Right lobe of liver (tissue), 6 donors: ENCODE measurements around the gene QSER1. TPM values are rescaled to one million over a fixed set of nuclear protein-coding genes. Genes with fewer than 3 reads are reported as not detected.

Experiments
- ATAC-seq, 4 donors: fragments of 200-7000 bp; cut with Tn5 transposase; one replicate each; pipeline ENCODE4 v1.9.1; 2020; ENCODE audit warnings: mild to moderate bottlenecking in 4 of 4, moderate library complexity in 4 of 4
- DNase-seq, 3 donors: peaks; one replicate each; pipeline ENCODE4 v3.0.0-alpha.2; 2020
- H3K27ac ChIP-seq, 3 donors: fragments of 200-600 bp; one replicate each; pipeline ENCODE4 v1.8.0; 2022
- H3K27me3 ChIP-seq, 2 donors: fragments of 200-600 bp; one replicate each; pipeline ENCODE4 v1.8.0; 2022
- H3K36me3 ChIP-seq, 4 donors: fragments of 200-600 bp; sonication (generic) in 1 of 4; one replicate each; pipeline versions ENCODE4 v1.5.1 to v1.8.0; 2017 to 2022; ENCODE audit warnings: control low read depth in 1 of 4
- H3K4me1 ChIP-seq, 4 donors: fragments of 200-600 bp; sonication (generic) in 1 of 4; one replicate each; pipeline versions ENCODE4 v1.5.1 to v1.8.0; 2017 to 2022; ENCODE audit warnings: control low read depth in 1 of 4
- H3K4me3 ChIP-seq, 3 donors: fragments of 200-600 bp; one replicate each; pipeline ENCODE4 v1.8.0; 2022
- H3K9me3 ChIP-seq, 4 donors: fragments of 200-600 bp; sonication (generic) in 1 of 4; one replicate each; pipeline versions ENCODE4 v1.5.1 to v1.8.0; 2017 to 2022; ENCODE audit warnings: control low read depth in 1 of 4
- POLR2A ChIP-seq: fragments of 450-650 bp; IDR thresholded peaks from one replicate; pipeline ENCODE4 v1.6.1; 2017; ENCODE audit warnings: antibody characterized with exemption, mild to moderate bottlenecking
- WGBS: methylation state at CpG from one replicate; pipeline ENCODE4 v1.1.6; 2018; ENCODE audit warnings: low coverage, low lambda C conversion rate; ENCODE audit not compliant: insufficient coverage; ENCODE audit errors: missing lambda C conversion rate; 5-methylcytosine and 5-hydroxymethylcytosine counted together
- intact Hi-C, 2 donors: fragments of 100-400 bp; cut with DNase I; formaldehyde crosslinking; loops; one replicate each; pipeline versions ENCODE4 v1.11.2 to v1.14.1; 2022
- total RNA-seq, 6 experiments: library from RNA; depleted of rRNA in 2 of 6; stranded (reverse); fragments of >200 nt in 2 of 6; fragmentation: NEBNext Ultra II Directional in 3 of 6; extraction: Animal tissue kit (Norgen Biotek cat#: 25700) in 3 of 6; gene quantifications; one replicate each; pipeline versions ENCODE4 v1.1.0 to v1.2.4, GENCODE V29; 2016 to 2023
- TF ChIP-seq, protein P1 (sequence below), 4 donors: fragments of 200-600 bp in 3 of 4; fragments of 450-650 bp in 1 of 4; IDR thresholded peaks; one replicate each; pipeline versions ENCODE4 v1.5.1 to v1.8.0; 2016 to 2022; ENCODE audit warnings: antibody characterized with exemption in 4 of 4, mild to moderate bottlenecking in 2 of 4
- donor health status: DM: no; HTN: yes; CAD: no.
- donor health status: DM: no; HTN: no; CAD: no.
- donor health status: DM: no; HTN: no; CAD: no.
- donor health status: DM: no; HTN: yes; CAD: no.
- donor health status: DM: no; HTN: yes; CAD: no.

The QSER1 gene
- total RNA-seq, 6 experiments from 2014 or later: 7.7 to 12.8 (median 11.0) TPM

DNA sequence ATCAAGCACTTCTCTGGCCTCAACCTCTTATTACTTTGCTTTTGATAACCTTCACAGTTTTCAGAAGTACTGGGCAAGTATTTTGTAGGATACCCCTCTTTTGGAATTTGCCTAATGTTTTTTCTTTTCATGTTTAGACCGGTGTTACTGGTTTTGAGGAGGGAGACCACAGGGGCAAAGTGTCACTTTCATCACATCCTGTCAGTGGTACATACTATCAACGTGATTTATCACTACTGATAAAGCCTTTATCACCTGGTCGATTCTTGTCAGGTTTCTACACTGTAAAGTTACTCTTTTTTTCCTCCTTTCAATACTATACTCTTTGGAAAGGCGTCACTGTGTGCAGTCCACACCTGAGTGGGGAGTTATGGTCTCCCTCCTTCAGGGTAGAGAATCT lies 26.7 kb downstream of the QSER1 start:
- H3K27ac ChIP-seq: no peak overlapping the region
- intact Hi-C loops: no loop called here
- ATAC-seq: no peak
- WGBS: 39% methylated on average over 4 of the region's 4 CpGs
- no peaks in the 10 kb centered on the region for H3K36me3 ChIP-seq
- DNase-seq: no peak
- no peaks in the 10 kb centered on the region for H3K9me3 ChIP-seq
- TF ChIP-seq, protein P1, sequence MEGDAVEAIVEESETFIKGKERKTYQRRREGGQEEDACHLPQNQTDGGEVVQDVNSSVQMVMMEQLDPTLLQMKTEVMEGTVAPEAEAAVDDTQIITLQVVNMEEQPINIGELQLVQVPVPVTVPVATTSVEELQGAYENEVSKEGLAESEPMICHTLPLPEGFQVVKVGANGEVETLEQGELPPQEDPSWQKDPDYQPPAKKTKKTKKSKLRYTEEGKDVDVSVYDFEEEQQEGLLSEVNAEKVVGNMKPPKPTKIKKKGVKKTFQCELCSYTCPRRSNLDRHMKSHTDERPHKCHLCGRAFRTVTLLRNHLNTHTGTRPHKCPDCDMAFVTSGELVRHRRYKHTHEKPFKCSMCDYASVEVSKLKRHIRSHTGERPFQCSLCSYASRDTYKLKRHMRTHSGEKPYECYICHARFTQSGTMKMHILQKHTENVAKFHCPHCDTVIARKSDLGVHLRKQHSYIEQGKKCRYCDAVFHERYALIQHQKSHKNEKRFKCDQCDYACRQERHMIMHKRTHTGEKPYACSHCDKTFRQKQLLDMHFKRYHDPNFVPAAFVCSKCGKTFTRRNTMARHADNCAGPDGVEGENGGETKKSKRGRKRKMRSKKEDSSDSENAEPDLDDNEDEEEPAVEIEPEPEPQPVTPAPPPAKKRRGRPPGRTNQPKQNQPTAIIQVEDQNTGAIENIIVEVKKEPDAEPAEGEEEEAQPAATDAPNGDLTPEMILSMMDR (IDR thresholded peaks at IDR 0.05): no peak
- no peak for TF ChIP-seq POLR2A
- H3K4me1 ChIP-seq: peaks cover 0 to 4% (median 0%) of the 10 kb centered on the region in 4 donors
- no peak overlapping the region for H3K4me3 ChIP-seq
- H3K27me3 ChIP-seq: no peaks in the 10 kb centered on the region

DNA sequence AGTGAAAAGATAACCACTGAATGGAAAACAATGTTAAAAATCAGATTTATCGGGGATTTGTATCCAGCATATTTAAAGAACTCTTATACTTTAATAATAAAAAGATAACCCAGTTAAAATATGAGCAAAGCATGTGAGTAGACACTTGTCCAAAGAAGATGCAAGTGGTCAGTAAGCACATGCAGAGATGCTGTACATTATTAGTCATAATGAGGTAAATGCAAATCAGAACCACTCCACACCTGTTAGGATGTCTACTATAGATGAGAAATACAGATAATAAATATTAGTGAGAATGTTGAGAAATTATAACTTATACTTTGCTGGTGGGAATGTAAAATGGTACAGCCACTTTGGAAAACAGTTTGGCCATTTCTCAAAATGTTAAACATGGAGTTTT lies 28.0 kb downstream of the QSER1 start:
- H3K9me3 ChIP-seq: no peaks in the 10 kb centered on the region
- H3K36me3 ChIP-seq: no peaks in the 10 kb centered on the region
- no peak for TF ChIP-seq POLR2A
- TF ChIP-seq, protein P1 (IDR thresholded peaks at IDR 0.05): no peak
- WGBS: 92% methylated on average over 1 of the region's 1 CpG
- ATAC-seq (no peak), DNase-seq (no peak)
- H3K27ac ChIP-seq: no peak overlapping the region
- H3K27me3 ChIP-seq: no peaks in the 10 kb centered on the region
- no peak overlapping the region for H3K4me3 ChIP-seq
- intact Hi-C loops: no loop called here
- peaks cover 0 to 4% (median 0%) of the 10 kb centered on the region in 4 donors for H3K4me1 ChIP-seq

DNA sequence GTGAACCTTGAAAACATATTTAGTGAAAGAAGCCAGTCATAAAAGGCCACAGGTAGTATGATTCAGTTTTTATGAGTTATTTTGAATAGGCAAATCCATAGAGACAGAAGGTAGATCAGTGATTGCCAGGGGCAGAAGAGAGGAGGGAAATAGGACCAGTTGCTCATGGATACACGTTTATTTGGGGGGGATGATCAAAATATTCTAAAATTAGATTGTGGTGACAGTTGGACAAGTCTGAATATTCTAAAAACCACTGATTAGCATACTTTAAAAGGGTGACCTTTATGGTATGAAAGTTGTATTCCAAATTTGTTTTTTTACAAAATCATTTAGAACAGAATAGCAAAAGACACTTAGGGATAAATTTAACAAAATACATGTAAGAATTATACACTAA lies 28.6 kb downstream of the QSER1 start:
- Histone ChIP-seq H3K27ac (no peak overlapping the region), H3K4me1 (peaks cover 0 to 4% (median 0%) of the 10 kb centered on the region in 4 donors), H3K27me3 (no peaks in the 10 kb centered on the region), H3K36me3 (no peaks in the 10 kb centered on the region), H3K4me3 (no peak overlapping the region), H3K9me3 (no peaks in the 10 kb centered on the region)
- 73% methylated on average over 1 of the region's 1 CpG for WGBS
- intact Hi-C loops: no loop called here
- TF ChIP-seq, protein P1 (IDR thresholded peaks at IDR 0.05): no peak
- TF ChIP-seq POLR2A: no peak
- ATAC-seq: no peak
- DNase-seq: no peak

DNA sequence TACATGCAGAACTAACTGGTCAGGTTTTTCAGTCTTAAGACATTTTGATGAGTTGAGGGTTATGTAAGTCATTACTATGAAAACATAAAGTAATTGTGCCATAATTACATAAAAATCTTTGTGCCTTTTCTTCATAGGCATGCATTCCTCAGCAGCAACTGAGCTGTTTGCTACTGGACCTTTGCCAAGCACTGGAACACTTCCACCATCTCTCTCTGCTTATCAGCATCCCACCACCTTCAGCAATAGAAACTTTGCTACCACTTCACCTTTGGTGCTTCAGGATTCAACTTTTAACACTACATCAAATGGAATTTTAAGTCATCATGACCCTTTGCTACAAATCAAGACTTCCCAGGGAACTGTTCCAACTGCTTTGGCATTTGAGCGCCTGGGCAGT lies 39.0 kb downstream of the QSER1 start:
- WGBS: 100% methylated on average over 1 of the region's 1 CpG
- intact Hi-C loops: no loop called here
- Histone ChIP-seq H3K4me1 (no peaks in the 10 kb centered on the region), H3K27me3 (no peaks in the 10 kb centered on the region), H3K36me3 (peaks cover 0 to 26% (median 4%) of the 10 kb centered on the region in 4 donors), H3K9me3 (no peaks in the 10 kb centered on the region), H3K27ac (no peak overlapping the region), H3K4me3 (no peak overlapping the region)
- ATAC-seq: no peak
- DNase-seq: no peak
- TF ChIP-seq POLR2A: no peak
- TF ChIP-seq, protein P1 (IDR thresholded peaks at IDR 0.05): no peak

DNA sequence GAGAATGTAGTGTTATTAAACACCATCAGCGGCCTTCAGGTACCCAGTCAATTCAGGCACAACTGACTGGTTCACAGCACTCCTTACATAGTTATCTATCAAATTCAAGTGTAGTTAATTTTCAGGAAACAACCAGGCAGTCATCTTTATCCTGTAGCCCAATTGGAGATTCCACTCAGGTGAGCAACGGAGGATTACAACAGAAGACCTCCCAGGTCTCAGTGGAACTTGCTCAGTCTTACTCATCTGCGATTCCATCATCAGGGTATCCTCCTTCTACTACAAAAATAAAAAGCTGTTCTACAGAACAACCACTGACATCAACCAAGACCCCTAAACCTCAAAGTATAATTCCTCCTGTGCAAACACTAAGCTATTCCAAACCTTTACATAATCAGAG lies 39.6 kb downstream of the QSER1 start:
- no peak for TF ChIP-seq POLR2A
- TF ChIP-seq, protein P1 (IDR thresholded peaks at IDR 0.05): no peak
- Histone ChIP-seq H3K9me3 (no peaks in the 10 kb centered on the region), H3K36me3 (peaks cover 0 to 26% (median 4%) of the 10 kb centered on the region in 4 donors), H3K4me3 (no peak overlapping the region), H3K4me1 (no peaks in the 10 kb centered on the region), H3K27ac (no peak overlapping the region), H3K27me3 (no peaks in the 10 kb centered on the region)
- ATAC-seq (no peak), DNase-seq (no peak)
- WGBS: 100% methylated on average over 3 of the region's 3 CpGs
- intact Hi-C loops: no loop called here
